OCI-LY7 (cell line): ENCODE measurements around the gene ABL1.

Experiments used
- CTCF ChIP-seq: fragments of 200-600 bp; sonication (generic); conservative IDR thresholded peaks from 2 replicates; pipeline ENCODE4 v1.5.1; 2014; ENCODE audit warnings: mild to moderate bottlenecking, antibody characterized with exemption, low read length, moderate library complexity, mixed read lengths
- EZH2phosphoT487 ChIP-seq: fragments of 200-600 bp; sonication (generic); IDR thresholded peaks from 2 replicates; pipeline ENCODE4 v1.6.1; 2018; ENCODE audit warnings: low read depth, borderline replicate concordance, mild to moderate bottlenecking, mixed run types, antibody characterized with exemption, low read length, moderate library complexity, mixed read lengths

DNA sequence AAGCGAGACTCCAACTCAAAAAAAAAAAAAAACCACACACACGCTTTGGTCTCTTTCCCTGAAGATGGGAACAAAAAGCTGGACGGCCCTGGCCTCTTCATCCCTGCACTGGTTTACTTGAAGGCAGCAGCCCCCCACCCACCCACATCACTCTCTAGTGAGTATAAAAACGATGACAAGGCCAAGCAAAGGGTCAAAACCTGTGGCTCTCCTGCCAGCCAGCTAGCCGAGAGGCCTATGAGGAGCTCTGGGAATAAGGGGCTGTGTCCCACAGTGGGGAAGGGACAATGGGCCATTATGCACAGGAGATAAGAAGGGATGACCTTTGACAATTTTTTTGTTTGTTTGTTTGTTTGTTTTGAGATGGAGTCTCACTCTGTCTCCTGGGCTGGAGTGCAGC is 48.4 kb downstream of the ABL1 start:
- TF ChIP-seq CTCF: no peak
- no peak for TF ChIP-seq EZH2phosphoT487
